PFSK-1 (cell line): ENCODE data around the gene GALK1.

Experiments
- REST ChIP-seq, 2 experiments: IDR thresholded peaks; 2 replicates each; pipeline versions ENCODE4 v1.6.1 to v1.8.0; 2011 to 2012; ENCODE audit warnings: low read depth in 2 of 2, low read length in 2 of 2, control low read depth in 1 of 2, inconsistent platforms in 1 of 2, mild to moderate bottlenecking in 1 of 2, moderate library complexity in 1 of 2; ENCODE audit not compliant: insufficient read depth in 1 of 2
- SIN3A ChIP-seq: IDR thresholded peaks from 2 replicates; pipeline ENCODE4 v1.6.1; 2012; ENCODE audit warnings: mild to moderate bottlenecking, low read length, moderate library complexity, borderline replicate concordance; ENCODE audit not compliant: insufficient read depth
- TAF1 ChIP-seq: IDR thresholded peaks from 2 replicates; pipeline ENCODE4 v1.6.1; 2012; ENCODE audit warnings: low read length, control low read depth, borderline replicate concordance; ENCODE audit not compliant: insufficient read depth

DNA sequence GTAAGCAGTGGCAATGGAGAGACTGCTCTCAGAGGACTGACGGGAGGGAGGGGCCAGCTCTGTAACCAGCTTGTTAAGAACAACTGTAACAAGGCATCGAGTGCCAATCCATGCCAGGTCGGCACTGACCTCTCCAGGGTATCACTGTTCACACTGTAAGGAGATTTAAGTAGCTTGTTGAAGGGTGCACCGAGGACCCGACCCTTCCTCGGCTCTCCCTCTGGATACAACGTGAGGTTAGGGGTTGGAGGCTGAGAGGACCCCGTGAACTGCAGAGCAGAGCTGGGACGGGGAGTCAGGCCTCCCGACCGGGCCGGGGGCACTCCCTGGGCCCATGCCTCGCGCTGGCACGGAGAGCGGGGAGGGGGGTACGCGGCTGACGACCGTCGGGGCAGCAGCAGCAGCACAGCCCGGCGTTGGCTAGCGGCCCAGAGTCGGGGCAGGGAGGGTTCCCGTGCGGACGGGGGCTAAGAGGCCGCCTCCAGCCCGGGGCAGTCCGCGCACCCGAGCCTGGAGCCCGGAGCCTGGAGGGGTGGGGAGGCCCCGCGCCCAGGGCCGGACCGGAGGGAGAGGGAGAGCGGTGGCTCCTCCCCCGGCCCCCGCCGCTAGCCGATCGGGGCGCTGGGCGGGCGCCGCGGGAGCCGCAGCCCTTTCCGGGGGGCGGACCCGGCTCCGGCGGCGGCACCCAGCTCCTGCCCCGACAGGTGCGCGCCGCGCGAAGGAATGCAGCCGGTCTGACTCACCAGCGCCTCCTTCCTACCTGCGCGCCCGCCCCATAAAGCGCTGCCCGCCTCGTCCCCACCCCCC, 44.1 kb downstream of the GALK1 start, which contains the start of gene ITGB4:
- TF ChIP-seq REST (IDR thresholded peaks at IDR 0.05; ENCODE audit: insufficient read depth in 1 of 2, low read depth in 2 of 2, low read length in 2 of 2) (no peak), SIN3A (no peak), TAF1 (no peak)
